A549 (cell line): ENCODE data around the gene ZBTB44. TPM values are rescaled to one million over a fixed set of nuclear protein-coding genes. Genes with fewer than 3 reads are reported as not detected.

Source experiments
- ATAC-seq, 2 experiments: fragments of 200-7000 bp in 1 of 2; fragments of >200 bp in 1 of 2; cut with Nextera tagmentation in 1 of 2; cut with Tn5 transposase in 1 of 2; 3 replicates each; pipeline versions ENCODE4 v1.8.0 to v1.9.1; 2018 to 2020; ENCODE audit warnings: mild to moderate bottlenecking in 1 of 2, moderate library complexity in 1 of 2
- CTCF ChIA-PET: fragments of 300-600 bp; sonication (Branson Sonifier 250); formaldehyde crosslinking; extraction: SDS; loops from one replicate; lab custom pipeline; 2021; ENCODE audit warnings: antibody characterized with exemption, inconsistent platforms; lab: Yijun Ruan, JAX
- POLR2A ChIA-PET: fragments of 350-600 bp; formaldehyde crosslinking; extraction: SDS; loops from one replicate; lab custom pipeline; 2021; ENCODE audit warnings: antibody characterized with exemption, inconsistent platforms; lab: Yijun Ruan, JAX
- DNase-seq, 2 experiments: peaks; one replicate each; pipeline versions ENCODE4 v3.0.0 to v3.0.0-alpha.2; 2011 to 2016; ENCODE audit warnings: low read depth in 1 of 2, low spot score in 1 of 2
- FAIRE-seq: peaks from 2 replicates; lab custom pipeline; 2011; peaks lifted over from hg19 to GRCh38; lab: Jason Lieb, UNC
- H3K27ac ChIP-seq, 2 experiments: fragments of >200 bp; sonication (Bioruptor Twin); formaldehyde crosslinking; 3 replicates each; pipeline ENCODE4 v1.5.1; 2016 to 2017
- H3K4me1 ChIP-seq: fragments of >200 bp; sonication (Bioruptor Twin); formaldehyde crosslinking; 3 replicates; pipeline ENCODE4 v1.6.1; 2016
- H3K4me2 ChIP-seq: fragments of >200 bp; sonication (Bioruptor Twin); formaldehyde crosslinking; 3 replicates; pipeline ENCODE4 v1.6.1; 2016
- H3K4me3 ChIP-seq: fragments of >200 bp; sonication (Bioruptor Twin); formaldehyde crosslinking; 3 replicates; pipeline ENCODE4 v1.5.1; 2016
- H3K9me3 ChIP-seq: fragments of >200 bp; sonication (Bioruptor Twin); formaldehyde crosslinking; 3 replicates; pipeline ENCODE4 v1.6.1; 2016
- BHLHE40 ChIP-seq: IDR thresholded peaks from 2 replicates; pipeline ENCODE4 v1.6.1; 2012; ENCODE audit warnings: low read depth, low read length, inconsistent platforms
- EHF ChIP-seq: fragments of 250-450 bp; sonication (Bioruptor Pico); IDR thresholded peaks from 2 replicates; pipeline ENCODE4 v1.5.0; 2020; ENCODE audit warnings: mild to moderate bottlenecking
- ELK1 ChIP-seq: fragments of 150-350 bp; IDR thresholded peaks from 2 replicates; pipeline ENCODE4 v1.6.1; 2014; ENCODE audit warnings: low read depth, mild to moderate bottlenecking, low read length
- FOSB ChIP-seq: fragments of 250-450 bp; sonication (Bioruptor Pico); IDR thresholded peaks from 2 replicates; pipeline ENCODE4 v1.5.0; 2020; ENCODE audit warnings: mild to moderate bottlenecking, moderate library complexity
- HOXB13 ChIP-seq: fragments of 250-450 bp; sonication (Bioruptor Pico); IDR thresholded peaks from 2 replicates; pipeline ENCODE4 v1.5.0; 2020; ENCODE audit warnings: low read depth, mild to moderate bottlenecking, moderate library complexity
- HOXB5 ChIP-seq: fragments of 250-450 bp; sonication (Bioruptor Pico); IDR thresholded peaks from 2 replicates; pipeline ENCODE4 v1.5.0; 2020; ENCODE audit warnings: mild to moderate bottlenecking, moderate library complexity
- JUN ChIP-seq, 2 experiments: fragments of >200 bp; sonication (Bioruptor Twin); formaldehyde crosslinking; IDR thresholded peaks; 2 replicates in 1 of 2; 3 replicates in 1 of 2; pipeline ENCODE4 v1.6.1; 2016 to 2017
- JUNB ChIP-seq: fragments of >200 bp; sonication (Bioruptor Twin); formaldehyde crosslinking; IDR thresholded peaks from 2 replicates; pipeline ENCODE4 v1.6.1; 2016
- KDM1A ChIP-seq: fragments of 200-600 bp; sonication (generic); IDR thresholded peaks from 2 replicates; pipeline ENCODE4 v1.6.1; 2016; ENCODE audit warnings: low read depth, mild to moderate bottlenecking
- MAZ ChIP-seq: fragments of 150-350 bp; IDR thresholded peaks from 2 replicates; pipeline ENCODE4 v1.6.1; 2014; ENCODE audit warnings: antibody characterized with exemption, low read depth, low read length, borderline replicate concordance
- RAD21 ChIP-seq, 2 experiments: fragments of >200 bp in 1 of 2; sonication (Bioruptor Twin) in 1 of 2; formaldehyde crosslinking in 1 of 2; IDR thresholded peaks in 1 of 2; conservative IDR thresholded peaks in 1 of 2; 2 replicates in 1 of 2; 3 replicates in 1 of 2; pipeline ENCODE4 v1.6.1; 2012 to 2018; ENCODE audit warnings: inconsistent platforms in 1 of 2
- RCOR1 ChIP-seq: fragments of 150-350 bp; IDR thresholded peaks from 2 replicates; pipeline ENCODE4 v1.6.1; 2014; ENCODE audit warnings: antibody characterized with exemption, low read length, low read depth
- REST ChIP-seq: fragments of 200-600 bp; sonication (generic); IDR thresholded peaks from 2 replicates; pipeline ENCODE4 v1.6.1; 2016; ENCODE audit warnings: antibody characterized with exemption, mild to moderate bottlenecking, moderate library complexity
- RNF2 ChIP-seq: fragments of 200-600 bp; sonication (generic); IDR thresholded peaks from 2 replicates; pipeline ENCODE4 v1.6.1; 2016; ENCODE audit warnings: low read depth, mild to moderate bottlenecking, antibody characterized with exemption, moderate library complexity, borderline replicate concordance
- USF2 ChIP-seq: fragments of 450-650 bp; IDR thresholded peaks from 2 replicates; pipeline ENCODE4 v1.6.1; 2014; ENCODE audit warnings: antibody characterized with exemption
- ZC3H11A ChIP-seq: fragments of 450-650 bp; IDR thresholded peaks from 2 replicates; pipeline ENCODE4 v1.6.1; 2014; ENCODE audit warnings: antibody characterized with exemption, mild to moderate bottlenecking
- WGBS: methylation state at CpG from one replicate; pipeline ENCODE4 v1.1.6; 2017; ENCODE audit errors: missing lambda C conversion rate; 5-methylcytosine and 5-hydroxymethylcytosine counted together
- polyA plus RNA-seq, 4 experiments: library from polyadenylated mRNA; depleted of rRNA in 3 of 4; stranded (reverse); fragments of >200 nt; fragmentation: RNase III in 1 of 4; extraction: RNeasy Plus Mini Kit Qiagen cat#74134 plus additional on column Dnase treatment in 1 of 4; gene quantifications; 2 replicates in 3 of 4; 3 replicates in 1 of 4; pipeline ENCODE4 v1.2.3, GENCODE V29; 2011 to 2017

The ZBTB44 gene
- polyA plus RNA-seq, 2 of the 4 experiments (the other 2 are of a cell fraction): 6.7 to 16.1 TPM

- 28% methylated on average over 3 of the region's 3 CpGs for WGBS
- Histone ChIP-seq H3K4me3 (no peak overlapping the region), H3K27ac (no peak overlapping the region), H3K9me3 (no peaks in the 10 kb centered on the region), H3K4me1 (no peaks in the 10 kb centered on the region), H3K4me2 (no peak overlapping the region)
- ATAC-seq: no peak
- ChIA-PET CTCF (no interaction called here), POLR2A (no interaction called here)
- no peak for FAIRE-seq
- DNase-seq: no peak
- no peak for TF ChIP-seq USF2
- no peak for TF ChIP-seq RNF2
- no peak for TF ChIP-seq RCOR1
- no peak for TF ChIP-seq HOXB13 (CRISPR knock-in tag)
- TF ChIP-seq JUN (IDR thresholded peaks at IDR 0.05): no peak
- TF ChIP-seq RAD21 (conservative IDR thresholded peaks at IDR 0.05 in 1 of 2, IDR thresholded peaks at IDR 0.05 in 1 of 2): no peak
- no peak for TF ChIP-seq FOSB (CRISPR knock-in tag)
- TF ChIP-seq BHLHE40: no peak
- no peak for TF ChIP-seq HOXB5 (CRISPR knock-in tag)
- TF ChIP-seq EHF (CRISPR knock-in tag): no peak
These were observed 26.1 kb upstream of the ZBTB44 start for GRCh38 chr11:130340671-130341319.

GRCh38 chr11:130338667-130339066 lies 23.9 kb upstream of the ZBTB44 start:
- CTCF ChIA-PET: no interaction called here
- Histone ChIP-seq H3K9me3 (no peaks in the 10 kb centered on the region), H3K4me1 (no peaks in the 10 kb centered on the region), H3K4me2 (no peak overlapping the region), H3K4me3 (no peak overlapping the region), H3K27ac (no peak overlapping the region)
- no peak for ATAC-seq
- TF ChIP-seq KDM1A (no peak), ELK1 (no peak), USF2 (no peak)
- POLR2A ChIA-PET: no interaction called here
- 83% methylated on average over 3 of the region's 3 CpGs for WGBS
- no peak for FAIRE-seq
- DNase-seq: no peak

- DNase-seq (no peak), FAIRE-seq (no peak), ATAC-seq (no peak)
- Histone ChIP-seq H3K27ac (no peak overlapping the region), H3K4me2 (no peak overlapping the region), H3K9me3 (no peaks in the 10 kb centered on the region), H3K4me1 (no peaks in the 10 kb centered on the region), H3K4me3 (no peak overlapping the region)
- ChIA-PET POLR2A (interaction anchor here (0.6 to 0.7 kb wide), 2 partner anchors 24 to 41 kb away, joined by 3 read pairs; no protein-coding TSS in a partner anchor), CTCF (no interaction called here)
- WGBS: 80% methylated on average over 10 of the region's 36 CpGs
- TF ChIP-seq REST (no peak), ZC3H11A (no peak), MAZ (no peak), JUNB (no peak)
These were observed 22.8 kb upstream of the ZBTB44 start for GRCh38 chr11:130337281-130338089.
